GM18858 (cell line): ENCODE measurements around the gene OPN3.

Experiments
- ATAC-seq: cut with Tn5 transposase; IDR thresholded peaks from one replicate; pipeline ENCODE4 v1.9.1; 2021; ENCODE audit not compliant: unreplicated experiment

Gene OPN3

DNA sequence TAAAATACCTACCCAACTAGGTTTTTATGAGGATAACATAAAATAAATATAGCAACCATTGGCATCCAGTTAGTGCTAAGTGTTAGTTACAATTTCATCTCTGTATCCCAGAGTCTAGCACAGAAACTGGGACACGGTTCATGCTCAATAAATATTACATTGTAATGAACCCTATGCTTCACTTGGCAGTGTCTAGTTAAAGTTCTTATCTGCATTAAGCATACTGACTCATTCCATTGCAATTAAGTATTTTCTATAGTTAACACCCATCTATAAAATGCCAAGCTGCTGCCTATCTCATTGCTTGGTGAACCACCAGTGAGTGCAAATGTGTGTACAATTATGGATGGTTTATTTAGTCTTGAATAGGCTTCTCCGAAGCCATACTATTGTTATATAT lies 15.2 kb downstream of the OPN3 start:
- ATAC-seq = no peak

DNA sequence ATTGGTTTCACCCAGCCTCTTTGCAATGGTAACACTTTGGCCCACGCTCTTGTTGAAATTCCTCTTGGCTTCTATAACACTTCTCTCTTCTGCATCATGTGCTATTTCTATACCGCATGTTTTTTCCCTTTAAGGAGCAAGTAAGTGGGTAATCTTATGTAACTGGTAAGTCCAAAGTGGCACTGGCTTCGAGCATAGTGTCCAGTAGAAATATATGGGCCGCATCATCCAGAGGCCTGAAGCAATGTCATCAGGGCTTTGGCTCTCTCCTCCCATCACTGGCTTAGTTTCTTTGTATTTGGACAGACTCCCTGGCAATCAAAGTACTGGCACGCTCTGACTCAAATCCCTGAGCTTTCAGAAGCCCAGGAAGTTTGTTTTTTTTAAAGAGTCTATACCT lies 17.5 kb downstream of the OPN3 start:
- ATAC-seq = no peak

DNA sequence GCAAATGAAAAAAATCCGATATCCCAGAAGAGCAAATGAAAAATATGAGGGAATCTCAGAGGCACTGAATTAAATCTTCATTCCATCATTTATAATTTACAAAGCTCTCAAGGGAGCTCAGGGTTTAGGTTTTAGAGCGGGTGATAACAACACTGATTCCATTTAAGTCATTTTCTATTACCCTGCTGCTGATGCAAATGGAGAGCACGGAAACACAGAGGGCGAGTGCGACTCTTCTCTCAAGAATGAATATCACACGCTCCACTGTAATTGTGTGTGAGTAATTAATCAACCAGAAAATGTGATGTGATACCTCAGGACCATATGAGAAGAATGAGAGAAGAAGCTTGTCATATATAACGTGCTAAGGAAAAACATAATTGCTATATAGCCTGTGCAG lies 22.7 kb downstream of the OPN3 start:
- ATAC-seq = no peak

DNA sequence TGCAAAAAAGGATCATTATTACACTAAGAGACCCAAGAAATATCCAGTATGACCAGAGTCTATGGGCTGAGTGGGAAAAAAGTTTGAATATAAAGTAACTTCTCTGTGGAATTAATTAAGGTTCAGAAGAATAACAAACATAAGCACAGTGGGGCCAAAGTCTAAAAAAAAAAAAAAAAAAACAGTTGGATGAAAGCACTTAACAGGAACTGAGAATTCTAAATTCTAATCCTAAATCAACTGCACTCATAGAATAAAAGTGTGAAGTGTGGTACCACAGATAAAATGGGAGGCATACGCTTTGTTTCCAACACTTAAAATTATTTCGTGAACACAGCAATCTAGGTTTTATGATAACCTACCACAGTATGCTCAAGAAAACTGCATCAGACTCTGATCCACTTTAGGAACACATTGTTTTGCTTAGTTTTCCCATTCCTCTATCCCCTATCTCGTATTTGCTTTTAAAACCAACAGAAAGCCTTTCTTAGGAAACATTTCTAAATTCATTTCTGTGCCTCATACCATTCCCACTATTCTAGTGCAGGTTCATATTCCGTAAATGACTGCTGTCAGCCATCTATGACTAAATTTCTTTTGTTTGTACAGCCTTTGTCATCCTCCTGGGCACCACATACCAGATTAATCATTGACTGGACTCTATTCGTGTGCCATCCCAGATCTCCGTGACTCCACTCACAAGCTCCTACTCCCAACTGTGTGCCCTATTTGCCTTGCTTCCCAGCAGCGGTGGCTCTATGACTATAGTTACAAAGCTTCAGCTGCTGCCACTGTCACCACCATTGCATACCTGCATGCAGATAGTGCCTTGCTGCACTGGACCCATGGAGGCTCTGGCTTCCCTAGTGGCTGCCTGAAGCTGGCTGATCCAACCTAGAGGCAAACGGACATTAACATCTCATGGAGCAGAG lies 24.9 kb downstream of the OPN3 start:
- no peak for ATAC-seq

DNA sequence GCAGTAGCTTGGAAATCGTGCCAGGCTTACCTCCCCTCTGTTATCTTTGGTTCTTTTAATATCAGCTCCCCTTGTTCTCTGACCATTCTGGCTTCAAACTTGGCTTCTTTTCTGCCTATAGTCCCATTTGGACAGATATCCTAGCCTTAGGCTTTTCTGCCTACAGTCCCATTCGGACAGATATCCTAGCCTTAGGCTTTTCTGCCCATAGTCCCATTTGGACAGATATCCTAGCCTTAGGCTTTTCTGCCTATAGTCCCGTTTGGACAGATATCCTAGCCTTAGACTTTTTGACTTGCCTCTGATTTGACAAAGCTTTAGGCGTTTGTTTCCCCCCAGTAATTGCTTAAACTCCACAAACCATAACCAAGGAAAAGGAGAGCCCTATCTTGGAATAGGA lies 25.6 kb downstream of the OPN3 start:
- no peak for ATAC-seq

DNA sequence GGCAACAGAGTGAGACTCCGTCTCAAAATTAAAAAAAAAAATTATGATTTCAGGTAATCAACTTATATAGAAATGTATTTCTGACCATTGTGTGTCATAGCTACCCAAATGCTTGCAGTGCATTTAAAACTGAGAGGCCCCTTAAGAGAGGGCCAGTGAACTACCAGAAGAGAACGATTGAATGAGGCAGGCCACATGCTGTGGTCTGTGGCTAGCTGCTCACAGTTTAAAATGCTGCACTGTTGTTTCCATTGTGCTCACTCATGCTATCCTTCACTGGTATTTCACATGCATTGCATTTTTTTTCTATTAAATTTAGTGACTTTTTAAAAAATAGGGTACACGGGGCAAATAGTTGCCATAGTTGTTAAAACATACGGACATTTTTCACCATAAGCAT lies 26.0 kb downstream of the OPN3 start:
- ATAC-seq = no peak

DNA sequence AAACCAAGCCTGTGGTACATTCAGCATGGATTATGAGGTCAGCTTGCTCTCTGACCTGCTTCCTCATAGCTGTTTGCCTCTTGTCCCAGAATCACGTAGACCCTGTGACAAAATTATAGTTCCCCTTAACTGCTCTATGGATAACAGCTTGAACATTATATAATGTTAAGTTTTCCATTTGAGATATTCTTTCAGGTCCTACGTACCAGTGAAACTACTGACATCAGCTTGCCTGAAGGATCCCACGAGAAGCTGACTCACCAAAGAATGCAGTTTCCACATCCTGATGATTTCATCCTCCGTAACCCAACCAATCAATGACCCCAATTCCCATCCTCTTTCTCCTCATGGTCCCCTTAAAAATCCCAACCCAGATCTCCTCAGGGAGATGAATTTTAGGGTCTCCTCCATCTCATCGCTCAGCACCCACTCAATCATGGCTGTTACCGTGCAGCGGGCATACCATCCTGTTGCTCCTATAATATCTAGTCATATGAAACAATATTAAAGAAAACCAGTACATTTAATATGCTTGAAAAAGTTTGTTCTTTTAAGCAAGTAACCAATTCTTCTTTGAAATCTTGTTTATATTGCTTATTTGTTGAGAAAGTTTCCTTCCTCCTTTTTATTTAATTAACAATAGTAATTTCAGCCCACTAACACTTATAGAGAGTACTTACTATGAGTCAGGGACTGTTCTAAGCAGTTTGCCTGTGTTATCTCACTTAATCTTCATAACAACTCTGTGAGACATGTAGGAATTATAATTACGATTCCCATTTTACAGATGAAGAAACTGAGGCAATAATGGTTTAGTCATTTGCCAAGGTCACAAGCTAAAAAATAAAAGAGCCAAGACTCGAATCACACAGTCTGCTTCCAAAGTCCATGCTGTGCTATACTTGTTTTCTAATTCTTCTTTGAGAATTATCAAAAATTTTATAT lies 27.4 kb downstream of the OPN3 start:
- no peak for ATAC-seq

DNA sequence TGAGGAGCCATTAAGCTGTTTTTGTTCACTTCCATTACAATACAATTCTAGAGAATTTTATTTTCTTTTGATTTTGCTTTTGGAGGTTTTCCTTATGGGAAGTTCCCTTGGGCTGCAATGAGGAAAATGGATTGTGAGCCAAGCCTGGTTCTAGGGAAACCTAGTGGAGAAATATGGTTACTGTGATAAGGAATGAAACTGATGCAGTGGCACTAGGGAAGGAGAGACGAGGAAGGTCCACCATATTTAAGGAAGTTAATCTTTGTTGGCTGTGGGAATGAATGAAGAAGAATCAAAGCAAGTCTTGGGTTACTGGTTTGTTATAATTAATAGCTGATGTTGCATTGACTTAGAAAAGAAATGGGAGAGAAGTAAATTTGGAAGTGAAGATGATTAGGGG lies 28.4 kb downstream of the OPN3 start:
- ATAC-seq = no peak

DNA sequence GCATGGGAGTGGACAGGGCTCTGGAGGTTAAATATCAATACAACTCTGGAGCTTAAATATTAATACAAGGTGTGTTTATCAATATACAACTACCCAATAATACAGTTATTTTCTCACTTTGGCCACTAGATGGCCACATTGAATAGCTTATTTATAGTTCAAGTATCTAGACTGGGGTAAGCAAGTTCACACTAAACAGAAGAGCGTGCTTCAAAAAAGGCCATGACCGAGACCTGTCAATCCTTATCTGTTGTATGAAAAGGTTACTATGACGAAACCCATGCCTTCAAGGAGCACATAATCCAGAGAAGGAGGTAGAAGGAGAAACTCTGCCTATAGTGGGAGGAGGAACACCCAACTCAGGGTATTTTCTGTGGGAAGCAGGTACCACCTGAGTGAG lies 29.1 kb downstream of the OPN3 start:
- peak; percentile 92 for ATAC-seq

DNA sequence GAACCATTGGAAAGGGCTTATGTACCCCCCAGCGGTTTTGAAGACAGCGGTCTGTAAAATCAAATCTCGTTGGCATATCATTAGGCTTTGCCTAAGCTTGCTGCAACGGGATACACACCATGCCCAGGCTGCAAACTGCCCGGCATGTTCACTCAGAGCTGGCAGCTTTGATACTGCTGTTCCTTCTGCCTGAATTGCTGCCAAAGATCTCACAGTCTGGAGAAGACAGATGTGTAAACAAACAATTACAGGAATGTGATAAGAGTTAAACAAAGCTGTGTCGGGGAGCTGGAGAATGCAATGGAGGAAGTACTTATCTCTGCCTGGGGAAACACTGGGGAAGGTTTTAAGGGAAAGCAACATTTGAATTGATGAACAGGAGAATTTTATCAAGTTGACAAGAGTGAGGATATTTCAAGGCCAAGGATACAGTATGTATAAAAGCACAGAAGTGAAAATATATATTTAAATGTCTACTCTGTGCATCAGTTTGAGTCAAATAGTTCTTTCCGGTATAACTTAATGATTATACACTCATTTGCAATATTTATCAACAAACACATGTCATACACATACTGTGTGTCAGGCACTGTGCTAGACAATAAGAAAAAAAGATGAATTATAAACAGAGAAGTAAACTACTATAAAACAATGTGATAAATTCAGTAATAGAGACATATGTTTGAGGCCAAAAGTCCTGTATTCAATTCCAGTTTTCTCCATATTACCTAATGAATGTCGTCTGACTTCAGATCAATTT lies 29.9 kb downstream of the OPN3 start:
- no peak for ATAC-seq

DNA sequence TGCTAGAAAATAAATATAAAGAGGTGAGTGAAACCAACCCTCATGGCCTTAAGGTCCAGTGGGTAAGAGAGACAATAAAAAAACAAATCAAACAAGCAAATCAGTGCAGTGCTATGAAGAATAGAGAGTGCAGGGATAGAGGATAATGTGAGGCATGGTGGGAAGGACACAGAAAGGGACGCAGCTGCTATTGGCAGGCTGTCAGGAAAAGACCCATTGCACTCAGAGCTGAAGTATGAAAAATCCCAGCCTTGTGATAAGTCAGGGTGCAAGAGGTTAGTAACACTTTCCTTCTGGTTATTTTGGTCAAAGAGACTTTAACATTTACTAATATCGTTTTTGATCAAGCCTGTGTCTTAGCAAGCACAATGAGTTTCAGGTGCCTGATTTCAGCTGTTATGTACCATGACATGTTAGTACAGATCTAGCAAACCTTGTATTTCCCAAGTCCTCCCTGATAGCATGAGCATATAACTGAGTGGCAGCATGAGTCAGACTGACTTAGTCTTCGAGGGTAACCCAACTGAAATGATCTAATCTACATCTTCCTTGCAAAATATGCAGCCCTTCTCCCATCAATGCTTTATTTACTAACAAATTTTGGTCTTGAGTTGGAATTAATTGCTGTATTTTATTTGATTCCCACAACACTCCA lies 31.7 kb downstream of the OPN3 start:
- no peak for ATAC-seq

DNA sequence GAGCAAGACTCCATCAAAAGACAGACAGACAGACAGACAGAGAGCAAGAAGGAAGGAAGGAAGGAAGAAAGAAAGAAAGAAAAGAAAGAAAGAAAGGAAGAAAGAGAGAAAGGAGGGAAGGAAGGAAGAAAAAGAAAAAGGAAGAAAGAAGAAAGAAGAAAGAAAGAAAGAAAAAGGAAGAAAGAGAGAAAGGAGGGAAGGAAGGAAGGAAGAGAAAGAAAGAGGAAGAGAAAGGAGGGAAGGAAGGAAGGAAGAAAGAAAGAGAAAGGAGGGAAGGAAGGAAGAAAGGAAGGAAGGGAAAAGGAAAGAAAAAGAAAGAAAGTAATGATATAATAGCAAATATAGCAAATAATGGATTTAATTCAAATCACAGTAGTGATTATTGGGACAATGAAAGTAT lies 32.7 kb downstream of the OPN3 start:
- ATAC-seq = no peak

DNA sequence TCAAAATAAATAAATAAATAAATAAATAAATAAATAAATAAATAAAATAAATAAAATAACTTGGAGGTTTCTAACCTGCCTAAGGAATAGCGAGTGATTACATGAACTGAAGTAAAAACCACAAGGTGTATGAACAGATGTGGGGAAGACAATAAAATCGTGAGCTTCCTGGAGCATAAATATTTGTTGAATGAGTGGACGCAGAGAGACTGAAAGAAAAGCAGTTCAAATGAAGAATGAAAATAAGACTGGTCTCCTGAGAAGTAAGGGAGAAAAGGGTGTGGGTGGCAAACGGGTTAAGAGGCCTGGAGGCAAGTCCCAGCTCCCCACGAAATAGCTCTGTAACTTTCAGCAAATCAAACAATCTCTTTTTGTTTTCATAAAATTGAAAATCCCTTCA lies 33.6 kb downstream of the OPN3 start:
- ATAC-seq = no peak

DNA sequence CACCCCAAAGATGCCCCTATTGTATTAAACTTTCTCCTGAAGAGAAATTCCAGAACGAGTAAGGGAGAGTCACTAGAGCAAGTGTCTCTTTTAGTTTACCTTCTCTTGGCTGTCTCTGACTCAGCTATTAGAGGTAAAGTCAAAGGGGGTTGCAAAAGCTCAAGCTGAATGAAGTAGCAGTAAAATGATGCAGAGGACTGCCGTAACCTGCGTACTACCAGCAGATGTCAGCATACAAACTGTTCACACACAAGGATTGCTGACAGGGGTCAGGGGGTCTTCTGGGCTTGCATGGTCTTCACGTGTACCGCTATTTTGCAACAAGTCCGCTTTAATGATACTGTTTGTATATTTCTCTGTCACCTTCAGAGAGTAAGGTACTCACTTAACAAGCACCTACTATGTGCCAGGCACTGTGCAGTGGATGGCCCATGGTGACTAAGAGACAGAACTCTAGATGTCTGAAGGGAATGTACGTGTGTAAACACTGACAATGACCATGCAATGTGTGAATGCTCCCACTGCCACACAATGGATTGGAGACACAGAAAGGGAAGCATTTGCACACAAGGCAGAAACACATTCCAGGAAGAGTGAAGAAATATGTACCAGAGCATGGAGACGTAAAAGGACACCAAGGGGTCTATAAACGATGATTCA lies 34.9 kb downstream of the OPN3 start:
- no peak for ATAC-seq

DNA sequence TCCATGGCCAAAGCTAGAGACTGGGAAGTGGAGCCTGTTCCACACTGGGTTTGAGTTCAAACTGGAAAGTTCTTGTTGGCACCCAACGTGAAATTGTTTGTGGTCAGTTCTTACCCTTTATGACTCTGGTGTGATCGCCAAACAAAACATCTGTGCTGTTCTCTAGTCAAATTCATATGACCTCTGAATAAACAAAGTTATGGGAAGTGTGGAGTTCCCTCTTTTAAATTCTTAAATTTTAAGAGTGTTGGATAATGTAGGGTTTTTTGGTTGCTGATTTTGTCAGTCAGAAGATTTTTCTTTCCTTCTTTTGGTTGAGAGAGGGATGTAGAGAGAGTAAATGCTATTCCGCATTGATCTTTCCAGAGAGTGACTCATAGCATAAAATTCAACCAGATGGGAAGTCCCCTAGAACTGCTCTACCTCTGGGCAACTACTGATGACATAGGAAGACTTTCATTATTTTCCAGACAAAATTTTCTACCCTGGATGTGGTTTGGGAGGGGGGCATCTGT lies 36.4 kb downstream of the OPN3 start:
- no peak for ATAC-seq

DNA sequence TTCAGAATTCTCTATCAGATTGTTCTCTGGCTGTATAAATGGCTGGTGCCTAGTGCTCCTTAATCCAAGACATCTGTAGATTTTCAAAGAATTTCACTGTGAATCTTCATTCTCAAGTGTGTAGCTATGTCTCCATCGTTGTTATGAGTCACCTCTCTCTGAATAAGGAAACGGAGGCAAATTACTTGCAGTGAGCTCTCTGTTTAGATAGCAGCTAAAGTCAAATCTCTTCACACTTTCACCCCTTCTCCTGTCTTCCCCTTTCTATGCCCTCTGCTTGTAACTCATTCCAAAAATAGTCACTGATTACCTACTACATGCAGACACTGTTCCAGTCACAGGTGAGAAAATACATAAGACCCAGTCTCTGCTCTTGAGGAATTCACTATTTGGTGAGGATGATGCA lies 39.7 kb downstream of the OPN3 start:
- ATAC-seq = peak; percentile 87

DNA sequence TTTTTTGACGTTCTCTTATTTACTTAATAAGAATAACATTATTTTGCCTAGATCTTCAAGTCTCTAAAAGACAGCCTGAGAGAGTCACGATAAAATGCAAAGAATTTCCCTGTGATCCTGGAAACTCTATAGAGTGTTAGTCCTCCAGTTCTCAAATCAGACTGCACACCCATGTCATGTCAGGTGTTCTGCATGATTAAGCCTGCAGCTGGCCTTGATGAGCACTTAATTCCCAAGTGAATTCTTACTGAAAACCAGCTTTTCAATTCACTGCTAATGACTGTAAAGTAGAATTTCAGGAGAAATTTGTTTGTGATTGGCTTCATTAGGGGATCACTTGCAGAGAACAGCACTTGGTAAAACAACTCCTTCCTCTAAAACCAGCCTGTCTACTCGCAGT lies 41.9 kb downstream of the OPN3 start:
- no peak for ATAC-seq

DNA sequence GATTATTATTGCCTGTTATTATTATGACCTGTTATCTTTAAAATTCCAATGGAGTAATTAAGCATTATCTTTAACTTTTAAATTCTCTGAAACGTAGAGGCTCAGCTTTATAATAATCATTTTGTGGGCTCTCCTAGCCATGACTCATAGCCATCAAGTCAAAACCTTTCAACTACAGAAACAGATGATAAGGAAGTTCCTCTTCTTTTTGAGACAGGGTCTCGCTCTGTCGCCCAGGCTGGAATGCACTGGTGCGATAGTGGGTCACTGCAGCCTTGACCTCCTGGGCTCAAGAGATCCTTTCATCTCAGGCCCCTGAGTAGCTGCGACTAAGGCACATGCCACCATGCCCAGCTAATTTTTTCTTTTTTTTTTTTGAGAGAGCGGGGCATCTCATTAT lies 43.5 kb downstream of the OPN3 start:
- no peak for ATAC-seq

DNA sequence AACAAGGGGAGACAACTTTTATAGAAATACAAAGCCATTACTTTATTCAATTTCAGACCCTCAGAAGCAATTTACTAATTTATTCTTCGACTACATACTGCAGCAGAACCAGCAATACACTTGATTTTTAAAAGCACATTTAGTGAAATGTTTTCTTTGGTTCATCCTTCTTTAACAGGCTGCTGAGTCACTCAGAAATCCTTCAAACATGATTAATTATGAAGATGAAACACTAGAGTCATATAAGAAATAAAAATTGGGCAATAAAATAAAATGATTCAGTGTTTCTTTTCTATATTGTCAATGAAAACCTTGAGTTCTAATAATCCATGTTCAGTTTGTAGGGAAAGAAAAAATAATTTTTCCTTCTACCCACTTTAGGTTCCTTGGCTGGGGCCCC lies 47.0 kb downstream of the OPN3 start:
- no peak for ATAC-seq
